HEK293T (cell line): ENCODE results near the gene EDC4.

Experiments
- BHLHE40 ChIP-seq: fragments of 450-650 bp; IDR thresholded peaks from 2 replicates; pipeline ENCODE4 v1.6.1; 2016; ENCODE audit warnings: mild to moderate bottlenecking, moderate library complexity, borderline replicate concordance
- ELF4 ChIP-seq: fragments of 450-650 bp; IDR thresholded peaks from 2 replicates; pipeline ENCODE4 v1.6.1; 2017; ENCODE audit warnings: antibody characterized with exemption
- FOXK2 ChIP-seq: fragments of 450-650 bp; IDR thresholded peaks from 2 replicates; pipeline ENCODE4 v1.6.1; 2016; ENCODE audit warnings: mild to moderate bottlenecking
- FOXM1 ChIP-seq: fragments of 450-650 bp; IDR thresholded peaks from 2 replicates; pipeline ENCODE4 v1.6.1; 2017; ENCODE audit warnings: mild to moderate bottlenecking, borderline replicate concordance
- HDGF ChIP-seq: fragments of 450-650 bp; IDR thresholded peaks from 2 replicates; pipeline ENCODE4 v1.6.1; 2017; ENCODE audit warnings: antibody characterized with exemption, borderline replicate concordance
- SP1 ChIP-seq: fragments of 450-650 bp; IDR thresholded peaks from 2 replicates; pipeline ENCODE4 v1.6.1; 2017
- SUZ12 ChIP-seq: fragments of 450-650 bp; IDR thresholded peaks from 2 replicates; pipeline ENCODE4 v1.6.1; 2016; ENCODE audit warnings: mild to moderate bottlenecking
- TARDBP ChIP-seq: fragments of 450-650 bp; IDR thresholded peaks from 2 replicates; pipeline ENCODE4 v1.6.1; 2016
- ZNF384 ChIP-seq: fragments of 450-650 bp; IDR thresholded peaks from 2 replicates; pipeline ENCODE4 v1.6.1; 2016

DNA sequence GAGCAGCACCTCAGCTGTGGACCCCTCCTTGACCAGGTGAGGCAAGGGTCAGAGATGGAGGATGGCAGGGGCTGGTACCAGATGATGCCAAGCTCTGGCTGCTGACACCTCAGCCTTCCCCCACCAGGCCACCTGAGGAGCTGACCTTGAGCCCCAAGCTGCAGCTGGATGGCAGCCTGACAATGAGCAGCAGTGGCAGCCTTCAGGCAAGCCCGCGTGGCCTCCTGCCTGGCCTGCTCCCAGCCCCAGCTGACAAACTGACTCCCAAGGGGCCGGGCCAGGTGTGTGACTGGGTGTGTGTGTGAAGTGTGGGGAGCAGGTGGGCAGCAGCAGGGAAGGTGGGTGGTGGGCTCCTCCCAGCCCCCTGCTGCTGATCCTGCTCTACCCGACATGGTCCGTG, 7.1 kb downstream of the EDC4 start:
- TF ChIP-seq SUZ12 (no peak), FOXM1 (no peak), BHLHE40 (no peak), ELF4 (no peak), SP1 (no peak), ZNF384 (no peak), TARDBP (no peak), HDGF (no peak), FOXK2 (no peak)
